GM23338 (cell line): ENCODE measurements around the gene ALPL. TPM values are rescaled to one million over a fixed set of nuclear protein-coding genes. Genes with fewer than 3 reads are reported as not detected.

Experiments
- ATAC-seq: fragments of 200-7000 bp; cut with Tn5 transposase; 3 replicates; pipeline ENCODE4 v1.9.1; 2020
- DNase-seq: peaks from one replicate; pipeline ENCODE4 v3.0.0-alpha.2; 2015; ENCODE audit warnings: low spot score
- H2AFZ ChIP-seq: fragments of 200-600 bp; sonication (generic); 2 replicates; pipeline ENCODE4 v1.8.0; 2016; ENCODE audit warnings: antibody characterized with exemption, mild to moderate bottlenecking, moderate library complexity
- H3F3A ChIP-seq: fragments of 200-600 bp; sonication (generic); replicated peaks from 2 replicates; pipeline ENCODE4 v1.8.0; 2017; ENCODE audit warnings: antibody characterized with exemption, mixed run types, low read depth
- H3K27ac ChIP-seq: fragments of 200-600 bp; sonication (generic); 2 replicates; pipeline ENCODE4 v1.6.1; 2016; ENCODE audit warnings: low read depth
- H3K27me3 ChIP-seq: fragments of 200-600 bp; sonication (generic); 2 replicates; pipeline ENCODE4 v1.8.0; 2016; ENCODE audit warnings: mild to moderate bottlenecking, mixed run types, moderate library complexity; ENCODE audit not compliant: insufficient read depth
- H3K36me3 ChIP-seq: fragments of 200-600 bp; sonication (generic); 2 replicates; pipeline ENCODE4 v1.8.0; 2016; ENCODE audit warnings: mild to moderate bottlenecking; ENCODE audit not compliant: insufficient read depth
- H3K4me1 ChIP-seq: fragments of 200-600 bp; sonication (generic); 2 replicates; pipeline ENCODE4 v1.8.0; 2016; ENCODE audit warnings: mild to moderate bottlenecking, moderate library complexity; ENCODE audit not compliant: insufficient read depth
- H3K4me2 ChIP-seq: fragments of 200-600 bp; sonication (generic); 2 replicates; pipeline ENCODE4 v1.7.1; 2017; ENCODE audit warnings: mixed run types
- H3K4me3 ChIP-seq: fragments of 200-600 bp; sonication (generic); 2 replicates; pipeline ENCODE4 v1.6.1; 2016; ENCODE audit warnings: mixed run types
- H3K79me2 ChIP-seq: fragments of 200-600 bp; sonication (generic); replicated peaks from 2 replicates; pipeline ENCODE4 v1.8.0; 2017; ENCODE audit warnings: mild to moderate bottlenecking; ENCODE audit not compliant: insufficient read depth
- H3K9me2 ChIP-seq: fragments of 200-600 bp; sonication (generic); 2 replicates; pipeline ENCODE4 v1.8.0; 2017; ENCODE audit not compliant: insufficient read depth
- H4K20me1 ChIP-seq: fragments of 200-600 bp; sonication (generic); replicated peaks from 2 replicates; pipeline ENCODE4 v1.8.0; 2017; ENCODE audit warnings: mild to moderate bottlenecking; ENCODE audit not compliant: insufficient read depth
- H3K27ac Mint-ChIP-seq: 2 replicates; pipeline ENCODE4 v1.8.0; 2020; ENCODE audit warnings: inconsistent platforms, mild to moderate bottlenecking, moderate library complexity, mixed read lengths
- H3K27me3 Mint-ChIP-seq: 3 replicates; pipeline ENCODE4 v1.8.0; 2022; ENCODE audit warnings: low read depth, mild to moderate bottlenecking, moderate library complexity, mixed read lengths, inconsistent platforms; ENCODE audit not compliant: insufficient read depth, poor library complexity
- H3K36me3 Mint-ChIP-seq: 3 replicates; pipeline ENCODE4 v1.8.0; 2021; ENCODE audit warnings: low read depth, mild to moderate bottlenecking, inconsistent platforms, moderate library complexity, mixed read lengths
- H3K4me1 Mint-ChIP-seq: 3 replicates; pipeline ENCODE4 v1.8.0; 2020; ENCODE audit warnings: mild to moderate bottlenecking, inconsistent platforms, mixed read lengths
- H3K4me3 Mint-ChIP-seq: 3 replicates; pipeline ENCODE4 v1.8.0; 2021; ENCODE audit warnings: moderate library complexity, mild to moderate bottlenecking, inconsistent platforms, mixed read lengths
- H3K9me3 Mint-ChIP-seq: 3 replicates; pipeline ENCODE4 v1.8.0; 2020; ENCODE audit warnings: moderate library complexity, mild to moderate bottlenecking, inconsistent platforms, mixed read lengths
- CREB1 ChIP-seq: fragments of 250-450 bp; sonication (Bioruptor Pico); IDR thresholded peaks from 2 replicates; pipeline ENCODE4 v1.5.0; 2020; ENCODE audit warnings: low read depth, mild to moderate bottlenecking, moderate library complexity
- EZH2 ChIP-seq: fragments of 200-600 bp; sonication (generic); IDR thresholded peaks from one replicate; pipeline ENCODE4 v1.8.0; 2017; ENCODE audit warnings: antibody characterized with exemption, mild to moderate bottlenecking, low read depth; ENCODE audit not compliant: unreplicated experiment
- EZH2phosphoT487 ChIP-seq: fragments of 200-600 bp; sonication (generic); IDR thresholded peaks from one replicate; pipeline ENCODE4 v1.8.1; 2018; ENCODE audit warnings: antibody characterized with exemption; ENCODE audit not compliant: unreplicated experiment
- JUNB ChIP-seq: IDR thresholded peaks from one replicate; pipeline ENCODE4 v1.6.1; 2016; ENCODE audit warnings: antibody characterized with exemption; ENCODE audit not compliant: unreplicated experiment
- NANOG ChIP-seq: IDR thresholded peaks from 2 replicates; pipeline ENCODE4 v1.6.1; 2016; ENCODE audit warnings: antibody characterized with exemption, borderline replicate concordance
- POLR2AphosphoS5 ChIP-seq: IDR thresholded peaks from 2 replicates; pipeline ENCODE4 v1.6.1; 2016; ENCODE audit warnings: antibody characterized with exemption, low read depth
- REST ChIP-seq: IDR thresholded peaks from one replicate; pipeline ENCODE4 v1.6.1; 2018; ENCODE audit warnings: antibody characterized with exemption; ENCODE audit not compliant: unreplicated experiment
- STAT1 ChIP-seq: IDR thresholded peaks from one replicate; pipeline ENCODE4 v1.6.1; 2016; ENCODE audit warnings: antibody characterized with exemption; ENCODE audit not compliant: unreplicated experiment
- ZNF331 ChIP-seq: fragments of 250-450 bp; sonication (Bioruptor Pico); IDR thresholded peaks from 2 replicates; pipeline ENCODE4 v1.5.0; 2020; ENCODE audit warnings: low read depth, mild to moderate bottlenecking, moderate library complexity
- ZNF462 ChIP-seq: fragments of 250-450 bp; sonication (Bioruptor Pico); IDR thresholded peaks from 2 replicates; pipeline ENCODE4 v1.5.0; 2020; ENCODE audit warnings: mild to moderate bottlenecking, moderate library complexity
- polyA plus RNA-seq: library from polyadenylated mRNA; unstranded; fragments of >200 nt; fragmentation: Nextera tagmentation; extraction: Ambion mirVana; gene quantifications from 2 replicates; pipeline ENCODE4 v1.2.1, GENCODE V29; 2016
- total RNA-seq: library from RNA; depleted of rRNA; stranded (reverse); fragments of >200 nt; shearing (Covaris generic); gene quantifications from 2 replicates; pipeline ENCODE4 v1.2.3, GENCODE V29; 2014
- TF ChIP-seq, protein P1 (sequence below), 2 experiments: fragments of 200-600 bp in 1 of 2; sonication (generic) in 1 of 2; conservative IDR thresholded peaks; 2 replicates each; pipeline versions ENCODE4 v1.5.1 to v1.6.1; 2016 to 2017; ENCODE audit warnings: antibody characterized with exemption in 2 of 2, low read depth in 2 of 2, mild to moderate bottlenecking in 2 of 2, moderate library complexity in 1 of 2

ALPL gene
- total and polyA plus RNA-seq, 2 experiments from 2014 or later, result 116 to 187 TPM

GRCh38 chr1:21610027-21610426 lies 100.8 kb downstream of the ALPL start (continued):
- TF ChIP-seq REST (no peak), JUNB (no peak), POLR2AphosphoS5 (no peak), STAT1 (no peak), ZNF331 (CRISPR knock-in tag) (no peak), NANOG (no peak), EZH2 (no peak), EZH2phosphoT487 (no peak), CREB1 (no peak)
- TF ChIP-seq, protein P1, sequence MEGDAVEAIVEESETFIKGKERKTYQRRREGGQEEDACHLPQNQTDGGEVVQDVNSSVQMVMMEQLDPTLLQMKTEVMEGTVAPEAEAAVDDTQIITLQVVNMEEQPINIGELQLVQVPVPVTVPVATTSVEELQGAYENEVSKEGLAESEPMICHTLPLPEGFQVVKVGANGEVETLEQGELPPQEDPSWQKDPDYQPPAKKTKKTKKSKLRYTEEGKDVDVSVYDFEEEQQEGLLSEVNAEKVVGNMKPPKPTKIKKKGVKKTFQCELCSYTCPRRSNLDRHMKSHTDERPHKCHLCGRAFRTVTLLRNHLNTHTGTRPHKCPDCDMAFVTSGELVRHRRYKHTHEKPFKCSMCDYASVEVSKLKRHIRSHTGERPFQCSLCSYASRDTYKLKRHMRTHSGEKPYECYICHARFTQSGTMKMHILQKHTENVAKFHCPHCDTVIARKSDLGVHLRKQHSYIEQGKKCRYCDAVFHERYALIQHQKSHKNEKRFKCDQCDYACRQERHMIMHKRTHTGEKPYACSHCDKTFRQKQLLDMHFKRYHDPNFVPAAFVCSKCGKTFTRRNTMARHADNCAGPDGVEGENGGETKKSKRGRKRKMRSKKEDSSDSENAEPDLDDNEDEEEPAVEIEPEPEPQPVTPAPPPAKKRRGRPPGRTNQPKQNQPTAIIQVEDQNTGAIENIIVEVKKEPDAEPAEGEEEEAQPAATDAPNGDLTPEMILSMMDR (conservative IDR thresholded peaks at IDR 0.05; ENCODE audit: low read depth in 2 of 2), result no peak

DNA sequence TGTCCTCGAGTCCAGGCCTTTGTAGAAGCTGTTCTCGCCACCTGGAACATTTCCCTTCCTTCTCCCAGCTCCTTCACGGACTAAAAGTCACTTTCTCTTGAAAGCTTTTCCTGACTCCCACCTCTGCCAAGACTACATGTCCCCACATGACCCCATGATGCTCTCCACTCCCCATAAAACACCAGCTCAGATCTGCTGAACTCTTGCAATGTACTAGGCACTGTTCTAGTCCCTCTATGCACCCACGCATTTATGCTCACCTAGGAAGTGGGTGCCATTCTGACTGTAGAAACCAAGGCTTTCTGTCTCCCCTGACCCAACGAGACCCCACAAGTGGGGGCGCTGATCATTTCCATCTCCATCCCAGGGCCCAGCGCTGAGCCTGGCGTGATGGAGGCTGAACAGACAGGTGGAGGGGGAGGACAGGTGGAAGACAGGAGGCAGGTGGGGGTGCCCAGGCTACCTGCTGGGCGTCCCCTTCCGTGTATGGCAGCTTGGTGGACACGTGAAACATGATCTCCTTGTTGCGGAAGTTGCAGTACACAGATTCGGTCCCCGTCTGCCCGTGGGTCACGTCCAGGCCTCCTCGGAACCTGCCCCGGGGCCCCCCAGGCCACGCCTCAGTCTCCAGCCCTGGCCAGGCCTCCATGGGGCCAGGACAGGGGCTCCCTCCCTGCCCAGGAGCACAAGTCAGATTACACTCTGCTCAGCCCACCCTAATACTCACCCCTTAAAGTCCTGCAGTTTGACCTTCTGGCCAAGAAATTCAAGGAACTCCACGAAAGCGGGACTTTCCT lies 102.0 kb downstream of the ALPL start:
- Histone ChIP-seq H3K4me2 (no peak overlapping the region), H2AFZ (no peak overlapping the region), H3K4me3 (no peak overlapping the region), H3F3A (no peaks in the 10 kb centered on the region), H3K4me1 (no peaks in the 10 kb centered on the region), H3K27me3 (no peaks in the 10 kb centered on the region), H3K27ac (no peak overlapping the region), H4K20me1 (no peaks in the 10 kb centered on the region), H3K36me3 (no peaks in the 10 kb centered on the region), H3K79me2 (no peaks in the 10 kb centered on the region), H3K9me2 (no peaks in the 10 kb centered on the region)
- Mint-ChIP-seq H3K4me3 (no peak overlapping the region), H3K36me3 (no peaks in the 10 kb centered on the region; the same call in 2 of the 3 replicates), H3K27ac (no peak overlapping the region), H3K4me1 (peaks cover 13% of the 10 kb centered on the region), H3K27me3 (peaks cover 16% of the 10 kb centered on the region), H3K9me3 (no peaks in the 10 kb centered on the region; the same call in 2 of the 3 replicates)
- ATAC-seq (no peak), DNase-seq (no peak)
- TF ChIP-seq ZNF331 (CRISPR knock-in tag) (no peak), ZNF462 (CRISPR knock-in tag) (no peak), POLR2AphosphoS5 (no peak), STAT1 (no peak), EZH2 (no peak), EZH2phosphoT487 (no peak), JUNB (no peak)
